ENCODE data around the gene ERCC2. TPM values are rescaled to one million over a fixed set of nuclear protein-coding genes. Genes with fewer than 3 reads are reported as not detected.
"Not testable (repeated sequence)": the region's sequence is repeated elsewhere in the genome, so short reads cannot be mapped to it uniquely, and the experiment has no call there.

The ERCC2 gene
- total and polyA plus RNA-seq, 4 experiments from 2014 or later, result 5.1 to 19.3 (median 13.5) TPM

DNA sequence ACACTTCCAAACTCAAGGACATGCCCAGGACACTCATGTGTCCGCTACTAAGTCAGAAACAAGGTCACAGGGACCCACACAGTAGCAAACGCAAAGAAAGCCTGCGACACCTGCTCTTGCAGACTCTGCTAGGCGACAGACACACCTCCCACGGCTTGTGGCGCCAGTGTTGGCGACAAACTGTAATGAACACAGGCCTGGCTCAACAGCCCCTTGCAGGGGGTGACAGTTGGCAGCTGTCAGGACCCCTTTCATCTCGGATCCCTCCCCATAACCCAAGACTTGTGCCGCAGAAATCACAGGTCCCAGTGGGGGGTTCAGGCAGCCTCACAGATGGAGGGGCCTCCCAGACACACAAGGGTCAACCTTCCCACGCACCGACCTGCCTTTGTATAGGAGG, 48.1 kb downstream of the ERCC2 start:
- Mint-ChIP-seq H3K4me1 (peaks cover 0 to 2% (median 0%) of the 10 kb centered on the region in 4 donors), H3K36me3 (no peaks in the 10 kb centered on the region), H3K4me3 (no peak overlapping the region), H3K9me3 (no peaks in the 10 kb centered on the region), H3K27ac (no peak overlapping the region), H3K27me3 (peaks cover 16 to 18% of the 10 kb centered on the region in 2 donors)
- no peaks in the 10 kb centered on the region for H3K36me3 ChIP-seq (ENCODE audit: insufficient read depth, low read length)
- no peak overlapping the region for H3K4me3 ChIP-seq (ENCODE audit: low read length in 2 of 2)
- CTCF ChIA-PET (ENCODE audit: partially characterized antibody), result no interaction called here
- POLR2A ChIA-PET (ENCODE audit: partially characterized antibody), result no interaction called here
- intact Hi-C loops (cut with micrococcal nuclease), result no loop called here
- no peaks in the 10 kb centered on the region for H3K4me1 ChIP-seq (ENCODE audit: insufficient read depth, low read length)
- H3K27me3 ChIP-seq (ENCODE audit: insufficient read depth, low read length), result peaks cover 6% of the 10 kb centered on the region
- no peak overlapping the region for H3K27ac ChIP-seq (ENCODE audit: low read depth, low read length)
- H3K9me3 ChIP-seq (ENCODE audit: control insufficient read depth in 1 of 2, low read length in 2 of 2), result no peaks in the 10 kb centered on the region
- DNase-seq, result no peak

DNA sequence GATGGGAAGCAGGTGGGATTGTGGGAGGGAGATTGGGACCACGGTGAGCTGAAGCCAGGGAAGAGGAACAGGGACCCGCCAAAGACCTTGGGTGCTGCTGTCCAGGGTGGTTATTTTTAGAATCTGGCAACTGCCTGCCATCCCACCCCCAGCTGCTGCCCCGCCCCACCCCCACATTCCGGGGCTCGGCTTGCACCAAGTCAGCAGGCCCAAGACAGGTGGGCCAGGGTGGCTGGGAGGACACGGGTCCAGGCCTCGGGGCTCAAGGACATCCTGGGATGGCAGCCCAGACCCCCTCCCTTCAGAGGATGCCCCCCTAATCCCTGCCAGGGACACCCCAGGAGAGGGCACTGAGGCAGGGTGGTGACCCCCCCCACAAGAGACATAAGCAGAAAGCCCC, 48.5 kb downstream of the ERCC2 start:
- H3K4me3 Mint-ChIP-seq, result no peak overlapping the region

DNA sequence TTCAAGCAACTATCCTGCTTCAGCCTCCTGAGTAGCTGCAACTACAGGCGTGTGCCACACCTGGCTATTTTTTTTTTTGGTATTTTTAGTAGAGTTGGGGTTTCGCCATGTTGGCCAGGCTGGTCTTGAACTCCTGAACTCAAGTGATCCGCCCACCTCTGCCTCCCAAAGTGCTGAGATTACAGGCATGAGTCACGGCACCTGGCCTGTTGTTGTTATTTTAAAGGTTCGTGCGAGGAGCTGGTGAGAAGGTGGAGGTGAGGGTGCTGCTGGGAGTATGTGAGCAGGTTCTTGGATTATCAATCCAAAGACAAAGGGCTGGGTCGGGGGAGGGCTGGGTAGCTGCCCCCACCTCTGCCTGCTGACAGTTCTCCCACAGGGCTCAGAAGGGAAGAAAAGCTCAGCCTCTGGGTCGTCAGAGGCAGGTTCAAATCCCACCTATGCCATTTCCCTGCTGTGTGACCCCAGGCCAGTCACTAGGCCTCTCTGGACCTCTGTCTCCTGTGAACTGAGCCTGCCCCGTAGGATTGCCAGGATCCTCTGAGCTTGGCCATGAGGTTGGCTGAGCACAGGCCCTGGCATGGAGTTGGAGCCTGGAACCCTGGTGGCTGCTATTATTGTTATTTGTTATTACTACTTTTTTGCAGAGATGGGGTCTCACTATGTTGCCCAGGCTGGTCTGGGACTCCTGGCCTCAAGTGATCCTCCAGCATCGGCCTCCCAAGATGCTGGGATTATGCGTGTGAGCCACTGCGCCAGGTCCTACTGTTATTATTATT, 49.2 kb downstream of the ERCC2 start:
- Mint-ChIP-seq H3K27ac (no peak overlapping the region), H3K36me3 (no peaks in the 10 kb centered on the region), H3K9me3 (no peaks in the 10 kb centered on the region), H3K4me3 (no peak overlapping the region), H3K27me3 (peaks cover 20 to 21% of the 10 kb centered on the region in 2 donors), H3K4me1 (no peaks in the 10 kb centered on the region)
- Histone ChIP-seq H3K9me3 (ENCODE audit: control insufficient read depth in 1 of 2, low read length in 2 of 2) (no peaks in the 10 kb centered on the region), H3K4me3 (ENCODE audit: low read length in 2 of 2) (no peak overlapping the region), H3K4me1 (ENCODE audit: insufficient read depth, low read length) (no peaks in the 10 kb centered on the region), H3K27me3 (ENCODE audit: insufficient read depth, low read length) (peaks cover 6% of the 10 kb centered on the region), H3K36me3 (ENCODE audit: insufficient read depth, low read length) (no peaks in the 10 kb centered on the region), H3K27ac (ENCODE audit: low read depth, low read length) (no peak overlapping the region)
- intact Hi-C loops (cut with micrococcal nuclease), result no loop called here
- ChIA-PET POLR2A (ENCODE audit: partially characterized antibody) (no interaction called here), CTCF (ENCODE audit: partially characterized antibody) (interaction anchor here (0.6 kb wide), 1 partner anchor 14 kb away, joined by 3 read pairs; no protein-coding TSS in a partner anchor)
- DNase-seq, result no peak

More for the DNA sequence above, 48.5 kb downstream of the ERCC2 start:
- CTCF ChIA-PET (ENCODE audit: partially characterized antibody), result no interaction called here
- H3K27ac Mint-ChIP-seq, result no peak overlapping the region
- no peaks in the 10 kb centered on the region for H3K9me3 Mint-ChIP-seq
- H3K27me3 Mint-ChIP-seq, result peaks cover 17 to 18% of the 10 kb centered on the region in 2 donors
- Histone ChIP-seq H3K4me1 (ENCODE audit: insufficient read depth, low read length) (no peaks in the 10 kb centered on the region), H3K9me3 (ENCODE audit: control insufficient read depth in 1 of 2, low read length in 2 of 2) (no peaks in the 10 kb centered on the region), H3K27me3 (ENCODE audit: insufficient read depth, low read length) (peaks cover 6% of the 10 kb centered on the region), H3K36me3 (ENCODE audit: insufficient read depth, low read length) (no peaks in the 10 kb centered on the region), H3K27ac (ENCODE audit: low read depth, low read length) (no peak overlapping the region), H3K4me3 (ENCODE audit: low read length in 2 of 2) (no peak overlapping the region)
- no peaks in the 10 kb centered on the region for H3K36me3 Mint-ChIP-seq
- peaks cover 0 to 2% (median 0%) of the 10 kb centered on the region in 4 donors for H3K4me1 Mint-ChIP-seq
- POLR2A ChIA-PET (ENCODE audit: partially characterized antibody), result no interaction called here
- intact Hi-C loops (cut with micrococcal nuclease), result no loop called here
- no peak for DNase-seq

DNA sequence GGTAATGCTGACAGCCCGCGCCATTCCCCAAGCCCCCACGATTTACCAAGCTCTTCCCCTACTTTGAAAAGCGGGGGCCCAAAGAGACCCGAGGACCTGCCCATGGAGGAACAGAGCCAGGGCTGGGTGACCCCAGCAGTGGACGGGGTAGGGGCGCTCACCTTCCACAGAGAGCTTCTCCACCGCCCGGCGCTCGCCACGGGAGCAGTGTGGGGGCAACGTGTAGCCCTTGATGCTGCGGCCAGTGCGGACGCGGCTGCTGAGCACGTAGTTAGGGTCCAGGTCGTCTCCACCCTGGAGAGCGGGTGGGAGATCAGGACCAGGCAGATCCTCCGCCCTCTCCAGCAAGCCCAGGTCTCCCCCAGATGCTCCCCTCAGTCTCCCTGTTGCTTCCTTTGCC, 55.1 kb downstream of the ERCC2 start:
- H3K4me1 Mint-ChIP-seq, result no peaks in the 10 kb centered on the region
- Histone ChIP-seq H3K9me3 (ENCODE audit: control insufficient read depth in 1 of 2, low read length in 2 of 2) (no peaks in the 10 kb centered on the region), H3K4me1 (ENCODE audit: insufficient read depth, low read length) (no peaks in the 10 kb centered on the region), H3K27ac (ENCODE audit: low read depth, low read length) (no peak overlapping the region), H3K27me3 (ENCODE audit: insufficient read depth, low read length) (no peaks in the 10 kb centered on the region), H3K4me3 (ENCODE audit: low read length in 2 of 2) (no peak overlapping the region), H3K36me3 (ENCODE audit: insufficient read depth, low read length) (no peaks in the 10 kb centered on the region)
- no peak for DNase-seq
- H3K27me3 Mint-ChIP-seq, result peaks cover 19 to 20% of the 10 kb centered on the region in 2 donors
- H3K4me3 Mint-ChIP-seq, result no peak overlapping the region
- peak overlapping the region in 1 of 7 donors; percentile 60 for H3K27ac Mint-ChIP-seq
- ChIA-PET CTCF (ENCODE audit: partially characterized antibody) (no interaction called here), POLR2A (ENCODE audit: partially characterized antibody) (no interaction called here)
- intact Hi-C loops (cut with micrococcal nuclease), result no loop called here
- H3K36me3 Mint-ChIP-seq, result no peaks in the 10 kb centered on the region
- peaks cover 0 to 1% (median 0%) of the 10 kb centered on the region in 8 donors for H3K9me3 Mint-ChIP-seq

DNA sequence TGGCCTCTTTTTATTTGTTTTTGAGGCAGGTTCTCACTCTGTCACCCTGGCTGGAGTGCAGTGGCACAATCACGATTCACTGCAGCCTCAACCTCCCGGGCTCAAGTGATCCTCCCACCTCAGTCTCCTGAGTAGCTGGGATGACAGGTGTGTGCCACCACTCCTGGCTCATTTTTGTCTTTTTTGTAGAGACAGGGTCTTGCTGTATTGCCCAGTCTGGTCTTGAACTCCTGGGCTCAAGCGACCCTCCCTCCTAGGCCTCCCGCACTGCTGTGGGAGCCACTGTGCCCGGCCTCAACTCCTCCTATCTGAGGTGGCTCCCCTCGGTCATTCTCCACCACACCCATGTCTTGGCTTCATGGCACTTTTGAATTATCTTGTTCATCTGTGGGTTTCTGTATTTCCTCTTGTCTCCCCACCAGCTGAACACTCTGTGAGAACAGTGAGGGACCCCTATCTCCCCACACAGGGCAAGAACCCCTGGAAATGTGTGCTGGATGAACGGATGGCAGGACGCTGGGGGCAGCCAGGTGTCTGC, 55.6 kb downstream of the ERCC2 start:
- no peaks in the 10 kb centered on the region for H3K4me1 ChIP-seq (ENCODE audit: insufficient read depth, low read length)
- H3K9me3 ChIP-seq (ENCODE audit: control insufficient read depth in 1 of 2, low read length in 2 of 2), result no peaks in the 10 kb centered on the region
- no peak overlapping the region for H3K4me3 Mint-ChIP-seq
- ChIA-PET CTCF (ENCODE audit: partially characterized antibody) (no interaction called here), POLR2A (ENCODE audit: partially characterized antibody) (no interaction called here)
- no peaks in the 10 kb centered on the region for H3K36me3 Mint-ChIP-seq
- peaks cover 19 to 20% of the 10 kb centered on the region in 2 donors for H3K27me3 Mint-ChIP-seq
- no peaks in the 10 kb centered on the region for H3K27me3 ChIP-seq (ENCODE audit: insufficient read depth, low read length)
- peaks cover 0 to 1% (median 0%) of the 10 kb centered on the region in 8 donors for H3K9me3 Mint-ChIP-seq
- no peak overlapping the region for H3K27ac Mint-ChIP-seq
- no peak overlapping the region for H3K4me3 ChIP-seq (ENCODE audit: low read length in 2 of 2)
- H3K36me3 ChIP-seq (ENCODE audit: insufficient read depth, low read length), result no peaks in the 10 kb centered on the region
- no peaks in the 10 kb centered on the region for H3K4me1 Mint-ChIP-seq
- intact Hi-C loops (cut with micrococcal nuclease), result no loop called here
- no peak for DNase-seq
- H3K27ac ChIP-seq (ENCODE audit: low read depth, low read length), result no peak overlapping the region

DNA sequence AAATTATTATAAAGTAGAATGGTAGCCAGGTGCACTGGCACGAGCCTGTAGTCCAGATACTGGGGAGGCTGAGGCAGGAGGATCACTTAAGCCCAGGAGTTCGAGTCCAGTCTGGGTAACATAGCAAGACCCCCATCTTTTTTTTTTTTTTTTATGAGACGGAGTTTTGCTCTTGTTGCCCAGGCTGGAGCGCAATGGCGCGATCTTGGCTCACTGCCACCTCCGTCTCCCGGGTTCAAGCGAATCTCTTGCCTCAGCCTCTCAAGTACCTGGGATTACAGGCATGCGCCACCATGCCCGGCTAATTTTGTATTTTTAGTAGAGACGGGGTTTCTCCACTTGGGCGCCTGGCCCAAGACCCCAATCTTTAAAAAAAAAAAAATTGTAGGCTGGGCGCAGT, 58.1 kb downstream of the ERCC2 start:
- H3K36me3 Mint-ChIP-seq; H3K27ac Mint-ChIP-seq; H3K9me3 Mint-ChIP-seq; DNase-seq; intact Hi-C loops (cut with micrococcal nuclease); CTCF ChIA-PET (ENCODE audit: partially characterized antibody); H3K9me3 ChIP-seq (ENCODE audit: control insufficient read depth in 1 of 2, low read length in 2 of 2); H3K4me1 ChIP-seq (ENCODE audit: insufficient read depth, low read length); H3K27ac ChIP-seq (ENCODE audit: low read depth, low read length); H3K4me3 ChIP-seq (ENCODE audit: low read length in 2 of 2); H3K27me3 ChIP-seq (ENCODE audit: insufficient read depth, low read length); H3K4me3 Mint-ChIP-seq; POLR2A ChIA-PET (ENCODE audit: partially characterized antibody); H3K4me1 Mint-ChIP-seq; H3K36me3 ChIP-seq (ENCODE audit: insufficient read depth, low read length): not testable (repeated sequence)
- H3K27me3 Mint-ChIP-seq, result peaks cover 12% of the 10 kb centered on the region in 2 donors

DNA sequence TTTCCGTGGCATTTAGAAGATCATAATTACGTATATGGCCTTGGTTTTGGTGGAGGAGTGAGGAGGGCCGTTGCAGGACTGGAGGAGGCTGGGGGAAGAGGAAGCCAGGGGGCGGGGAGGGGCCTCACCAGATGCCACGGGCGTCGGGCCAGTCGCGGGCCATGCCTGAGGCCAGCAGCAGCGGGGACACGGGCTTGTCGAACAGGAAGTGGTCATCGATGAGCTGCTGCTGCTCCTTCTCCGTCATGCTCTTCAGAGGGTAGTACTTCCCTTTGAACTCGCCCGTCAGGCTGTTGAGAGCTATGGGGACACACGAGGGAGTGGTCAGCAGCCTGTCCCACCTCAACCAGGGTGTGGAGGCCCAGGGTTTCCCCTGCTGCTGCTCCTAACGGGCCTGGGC, 58.8 kb downstream of the ERCC2 start:
- intact Hi-C loops (cut with micrococcal nuclease), result no loop called here
- no peak for DNase-seq
- CTCF ChIA-PET (ENCODE audit: partially characterized antibody), result no interaction called here

More for the DNA sequence above, 58.8 kb downstream of the ERCC2 start:
- Mint-ChIP-seq H3K9me3 (peaks cover 0 to 1% (median 0%) of the 10 kb centered on the region in 8 donors), H3K27ac (peak overlapping the region in 1 of 7 donors; percentile 25), H3K4me1 (no peaks in the 10 kb centered on the region), H3K4me3 (no peak overlapping the region), H3K27me3 (peaks cover 11% of the 10 kb centered on the region in 2 donors), H3K36me3 (no peaks in the 10 kb centered on the region)
- Histone ChIP-seq H3K27ac (ENCODE audit: low read depth, low read length) (no peak overlapping the region), H3K36me3 (ENCODE audit: insufficient read depth, low read length) (no peaks in the 10 kb centered on the region), H3K27me3 (ENCODE audit: insufficient read depth, low read length) (no peaks in the 10 kb centered on the region), H3K4me1 (ENCODE audit: insufficient read depth, low read length) (no peaks in the 10 kb centered on the region), H3K9me3 (ENCODE audit: control insufficient read depth in 1 of 2, low read length in 2 of 2) (no peaks in the 10 kb centered on the region), H3K4me3 (ENCODE audit: low read length in 2 of 2) (no peak overlapping the region)
- POLR2A ChIA-PET (ENCODE audit: partially characterized antibody), result no interaction called here
